Measurements from ENCODE around the gene TRMT11. TPM values are rescaled to one million over a fixed set of nuclear protein-coding genes. Genes with fewer than 3 reads are reported as not detected.

The TRMT11 gene
- total RNA-seq, 3 donors from 2014 or later (not counting 1 experiment from before 2014, with no cell fraction given): 12.2 to 16.6 (median 12.7) TPM

GRCh38 chr6:126069449-126069848 lies 83.1 kb downstream of the TRMT11 start:
- Histone ChIP-seq H3K4me1 (ENCODE audit: control insufficient read depth, insufficient read depth, low read length) (no peaks in the 10 kb centered on the region), H3K4me3 (ENCODE audit: low read length) (no peak overlapping the region), H3K9me3 (ENCODE audit: control insufficient read depth, insufficient read depth, low read length) (peaks cover 4% of the 10 kb centered on the region), H3K27ac (ENCODE audit: low read length) (no peak overlapping the region), H3K36me3 (ENCODE audit: control insufficient read depth, insufficient read depth, low read length) (no peaks in the 10 kb centered on the region), H3K27me3 (ENCODE audit: control insufficient read depth, insufficient read depth, low read length) (no peaks in the 10 kb centered on the region)
- Mint-ChIP-seq H3K9me3 (no peaks in the 10 kb centered on the region), H3K27ac (no peak overlapping the region), H3K4me1 (no peaks in the 10 kb centered on the region), H3K4me3 (no peak overlapping the region), H3K27me3 (ENCODE audit: low read depth in 2 of 2) (no peaks in the 10 kb centered on the region), H3K36me3 (no peaks in the 10 kb centered on the region)
- WGBS (ENCODE audit: insufficient coverage): 97% methylated on average over 6 of the region's 6 CpGs
- TF ChIP-seq, protein P1, sequence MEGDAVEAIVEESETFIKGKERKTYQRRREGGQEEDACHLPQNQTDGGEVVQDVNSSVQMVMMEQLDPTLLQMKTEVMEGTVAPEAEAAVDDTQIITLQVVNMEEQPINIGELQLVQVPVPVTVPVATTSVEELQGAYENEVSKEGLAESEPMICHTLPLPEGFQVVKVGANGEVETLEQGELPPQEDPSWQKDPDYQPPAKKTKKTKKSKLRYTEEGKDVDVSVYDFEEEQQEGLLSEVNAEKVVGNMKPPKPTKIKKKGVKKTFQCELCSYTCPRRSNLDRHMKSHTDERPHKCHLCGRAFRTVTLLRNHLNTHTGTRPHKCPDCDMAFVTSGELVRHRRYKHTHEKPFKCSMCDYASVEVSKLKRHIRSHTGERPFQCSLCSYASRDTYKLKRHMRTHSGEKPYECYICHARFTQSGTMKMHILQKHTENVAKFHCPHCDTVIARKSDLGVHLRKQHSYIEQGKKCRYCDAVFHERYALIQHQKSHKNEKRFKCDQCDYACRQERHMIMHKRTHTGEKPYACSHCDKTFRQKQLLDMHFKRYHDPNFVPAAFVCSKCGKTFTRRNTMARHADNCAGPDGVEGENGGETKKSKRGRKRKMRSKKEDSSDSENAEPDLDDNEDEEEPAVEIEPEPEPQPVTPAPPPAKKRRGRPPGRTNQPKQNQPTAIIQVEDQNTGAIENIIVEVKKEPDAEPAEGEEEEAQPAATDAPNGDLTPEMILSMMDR (IDR thresholded peaks at IDR 0.05): no peak
- DNase-seq (no peak), ATAC-seq (no peak)
- intact Hi-C loops (cut with micrococcal nuclease): no loop called here

DNA sequence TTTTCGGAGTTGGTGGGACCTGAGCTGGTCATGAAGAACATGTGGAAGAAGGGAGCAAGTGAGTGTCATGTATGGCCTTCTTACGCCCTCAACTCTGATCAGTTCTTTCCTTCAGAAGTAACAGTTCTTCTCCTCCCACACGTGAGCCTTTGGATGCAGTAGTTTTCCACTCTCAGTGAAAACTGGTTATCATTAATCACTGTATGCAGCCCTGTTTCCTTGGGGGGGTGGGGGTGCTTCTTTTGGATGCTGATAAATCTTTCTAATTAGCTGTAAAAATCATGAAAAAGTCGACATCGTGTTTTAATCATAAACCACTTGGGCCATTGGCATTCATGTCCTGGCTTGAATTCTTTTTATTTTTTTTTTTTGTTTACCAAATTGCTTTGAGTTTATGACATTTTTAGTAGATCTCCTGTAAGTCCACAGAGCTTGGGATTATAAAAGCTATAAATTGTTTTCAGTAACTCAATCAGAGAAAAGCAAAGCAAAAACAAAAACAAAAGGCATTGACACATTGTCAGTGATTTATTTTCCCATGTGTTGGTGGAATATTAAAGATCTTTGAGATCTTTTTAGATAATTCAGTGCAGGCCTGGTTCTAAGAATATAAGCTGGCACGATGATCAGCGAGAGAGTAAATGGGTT lies 84.8 kb downstream of the TRMT11 start:
- H3K4me3 ChIP-seq (ENCODE audit: low read length): no peak overlapping the region
- no peak overlapping the region for H3K27ac ChIP-seq (ENCODE audit: low read length)
- DNase-seq (no peak), ATAC-seq (no peak)
- no peaks in the 10 kb centered on the region for H3K36me3 Mint-ChIP-seq
- H3K27me3 ChIP-seq (ENCODE audit: control insufficient read depth, insufficient read depth, low read length): no peaks in the 10 kb centered on the region
- TF ChIP-seq, protein P1 (IDR thresholded peaks at IDR 0.05): no peak
- no peak overlapping the region for H3K4me3 Mint-ChIP-seq
- H3K36me3 ChIP-seq (ENCODE audit: control insufficient read depth, insufficient read depth, low read length): no peaks in the 10 kb centered on the region
- WGBS (ENCODE audit: insufficient coverage): 97% methylated on average over 4 of the region's 7 CpGs
- H3K9me3 ChIP-seq (ENCODE audit: control insufficient read depth, insufficient read depth, low read length): peaks cover 1% of the 10 kb centered on the region
- no peaks in the 10 kb centered on the region for H3K4me1 ChIP-seq (ENCODE audit: control insufficient read depth, insufficient read depth, low read length)
- H3K27ac Mint-ChIP-seq: no peak overlapping the region
- H3K27me3 Mint-ChIP-seq (ENCODE audit: low read depth in 2 of 2): no peaks in the 10 kb centered on the region
- H3K9me3 Mint-ChIP-seq: no peaks in the 10 kb centered on the region
- intact Hi-C loops (cut with micrococcal nuclease): no loop called here
- H3K4me1 Mint-ChIP-seq: no peaks in the 10 kb centered on the region

GRCh38 chr6:126072172-126072571 lies 85.8 kb downstream of the TRMT11 start:
- H3K4me1 Mint-ChIP-seq: no peaks in the 10 kb centered on the region
- H3K27ac Mint-ChIP-seq: no peak overlapping the region
- H3K4me3 Mint-ChIP-seq: no peak overlapping the region
- H3K27me3 Mint-ChIP-seq (ENCODE audit: low read depth in 2 of 2): no peaks in the 10 kb centered on the region
- Histone ChIP-seq H3K27ac (ENCODE audit: low read length) (no peak overlapping the region), H3K9me3 (ENCODE audit: control insufficient read depth, insufficient read depth, low read length) (no peaks in the 10 kb centered on the region), H3K4me3 (ENCODE audit: low read length) (no peak overlapping the region), H3K27me3 (ENCODE audit: control insufficient read depth, insufficient read depth, low read length) (no peaks in the 10 kb centered on the region), H3K4me1 (ENCODE audit: control insufficient read depth, insufficient read depth, low read length) (no peaks in the 10 kb centered on the region), H3K36me3 (ENCODE audit: control insufficient read depth, insufficient read depth, low read length) (no peaks in the 10 kb centered on the region)
- no peak for DNase-seq
- WGBS (ENCODE audit: insufficient coverage): 86% methylated on average over 2 of the region's 3 CpGs
- H3K9me3 Mint-ChIP-seq: no peaks in the 10 kb centered on the region
- no peak for ATAC-seq
- TF ChIP-seq, protein P1 (IDR thresholded peaks at IDR 0.05): no peak
- intact Hi-C loops (cut with micrococcal nuclease): no loop called here
- no peaks in the 10 kb centered on the region for H3K36me3 Mint-ChIP-seq

DNA sequence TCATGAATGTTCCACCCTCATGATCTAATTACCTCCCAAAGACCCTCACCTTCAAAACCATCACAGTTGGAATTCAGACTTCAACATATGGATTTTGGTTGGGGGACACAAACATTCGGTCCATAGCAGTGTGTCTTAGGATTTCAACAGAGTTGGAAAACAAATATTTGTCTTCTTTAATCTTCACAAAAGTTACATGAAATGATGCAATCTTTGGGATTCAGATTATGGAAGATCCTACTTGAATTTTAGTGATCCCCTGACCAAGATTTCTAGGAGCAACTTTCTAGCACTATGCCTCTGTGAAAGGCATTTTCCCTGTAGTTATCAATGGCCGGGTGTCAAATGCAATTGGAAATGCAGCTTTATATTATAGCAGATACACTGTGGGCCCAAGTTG lies 86.5 kb downstream of the TRMT11 start:
- intact Hi-C loops (cut with micrococcal nuclease): no loop called here
- TF ChIP-seq, protein P1 (IDR thresholded peaks at IDR 0.05): no peak
- WGBS (ENCODE audit: insufficient coverage): 96% methylated on average over 2 of the region's 2 CpGs
- Histone ChIP-seq H3K4me3 (ENCODE audit: low read length) (no peak overlapping the region), H3K9me3 (ENCODE audit: control insufficient read depth, insufficient read depth, low read length) (no peaks in the 10 kb centered on the region), H3K36me3 (ENCODE audit: control insufficient read depth, insufficient read depth, low read length) (no peaks in the 10 kb centered on the region), H3K4me1 (ENCODE audit: control insufficient read depth, insufficient read depth, low read length) (no peaks in the 10 kb centered on the region), H3K27ac (ENCODE audit: low read length) (no peak overlapping the region), H3K27me3 (ENCODE audit: control insufficient read depth, insufficient read depth, low read length) (no peaks in the 10 kb centered on the region)
- DNase-seq (no peak), ATAC-seq (no peak)
- Mint-ChIP-seq H3K36me3 (no peaks in the 10 kb centered on the region), H3K27me3 (ENCODE audit: low read depth in 2 of 2) (no peaks in the 10 kb centered on the region), H3K9me3 (no peaks in the 10 kb centered on the region), H3K4me1 (no peaks in the 10 kb centered on the region), H3K4me3 (no peak overlapping the region), H3K27ac (no peak overlapping the region)

Measured in natural killer cell (primary cell).